ENCODE data around the gene ZNF549. TPM values are rescaled to one million over a fixed set of nuclear protein-coding genes. Genes with fewer than 3 reads are reported as not detected.

Gene ZNF549
- total and polyA plus RNA-seq, 2 donors (not counting 1 experiment from before 2014, with no cell fraction given), result 5.4 to 23.0 TPM

- H4K20me1 ChIP-seq (ENCODE audit: control insufficient read depth, insufficient read depth, low read length, poor library complexity, severe bottlenecking), result no peaks in the 10 kb centered on the region
- H3K4me1 ChIP-seq (ENCODE audit: control insufficient read depth in 2 of 2, insufficient read depth in 2 of 2, low read length in 2 of 2), result no peaks in the 10 kb centered on the region
- no peak for ATAC-seq (ENCODE audit: low read depth)
- H3K27ac Mint-ChIP-seq, result no peak overlapping the region
- H3K27me3 ChIP-seq (replicated peaks in 1 of 4; ENCODE audit: control extremely low read depth in 1 of 4, control insufficient read depth in 3 of 4, insufficient read depth in 4 of 4, low read length in 3 of 4), result no peaks in the 10 kb centered on the region
- POLR2A ChIA-PET, result no interaction called here
- intact Hi-C loops (cut with micrococcal nuclease), result no loop called here
- H2AFZ ChIP-seq (ENCODE audit: insufficient read depth, low read depth, low read length, poor library complexity, severe bottlenecking), result no peak overlapping the region
- no peaks in the 10 kb centered on the region for H3K4me1 Mint-ChIP-seq
- H3K9me3 Mint-ChIP-seq (ENCODE audit: insufficient read depth), result peaks cover 21% of the 10 kb centered on the region
- CTCF ChIA-PET, result no interaction called here
- no peak overlapping the region for H3K4me3 ChIP-seq (ENCODE audit: control extremely low read depth in 1 of 5, extremely low read depth in 1 of 5, insufficient read depth in 1 of 5, low read depth in 2 of 5, low read length in 4 of 5)
- H3K36me3 ChIP-seq (replicated peaks in 1 of 2; ENCODE audit: control extremely low read depth in 1 of 2, control insufficient read depth in 1 of 2, extremely low read depth in 1 of 2, insufficient read depth in 2 of 2, low read length in 1 of 2), result peaks cover 22 to 36% of the 10 kb centered on the region in 2 experiments
- no peak overlapping the region for H3K4me3 Mint-ChIP-seq
- no peaks in the 10 kb centered on the region for H3K79me2 ChIP-seq (ENCODE audit: control insufficient read depth, insufficient read depth, low read length)
- H3K27me3 Mint-ChIP-seq, result no peaks in the 10 kb centered on the region
- H3K9me3 ChIP-seq (ENCODE audit: control extremely low read depth in 1 of 3, control insufficient read depth in 2 of 3, insufficient read depth in 1 of 3, low read length in 2 of 3), result peaks cover 16 to 90% (median 78%) of the 10 kb centered on the region in 3 donors
- TF ChIP-seq EZH2 (IDR thresholded peaks at IDR 0.05; ENCODE audit: borderline replicate concordance, insufficient read depth, low read depth, low read length, poor library complexity, severe bottlenecking) (no peak), CTCF (IDR thresholded peaks at IDR 0.05) (no peak)
- no peak for DNase-seq
- no peak overlapping the region for H3K4me2 ChIP-seq (replicated peaks; ENCODE audit: low read depth, low read length, poor library complexity, severe bottlenecking)
- no peak overlapping the region for H3K9ac ChIP-seq (ENCODE audit: low read length)
- H3K27ac ChIP-seq (ENCODE audit: low read length in 2 of 2), result no peak overlapping the region
These were observed 43.6 kb downstream of the ZNF549 start for GRCh38 chr19:57570707-57571106.

GRCh38 chr19:57572415-57572947 lies 45.3 kb downstream of the ZNF549 start:
- no peak for ATAC-seq (ENCODE audit: low read depth)
- no peak overlapping the region for H3K4me2 ChIP-seq (replicated peaks; ENCODE audit: low read depth, low read length, poor library complexity, severe bottlenecking)
- H3K4me3 Mint-ChIP-seq, result no peak overlapping the region
- H3K27ac ChIP-seq (ENCODE audit: low read length in 2 of 2), result no peak overlapping the region
- ChIA-PET POLR2A (no interaction called here), CTCF (no interaction called here)
- H3K4me1 ChIP-seq (ENCODE audit: control insufficient read depth in 2 of 2, insufficient read depth in 2 of 2, low read length in 2 of 2), result peaks cover 1 to 3% of the 10 kb centered on the region in 2 donors
- no peaks in the 10 kb centered on the region for H4K20me1 ChIP-seq (ENCODE audit: control insufficient read depth, insufficient read depth, low read length, poor library complexity, severe bottlenecking)
- H3K27me3 ChIP-seq (replicated peaks in 1 of 4; ENCODE audit: control extremely low read depth in 1 of 4, control insufficient read depth in 3 of 4, insufficient read depth in 4 of 4, low read length in 3 of 4), result no peaks in the 10 kb centered on the region
- no peak for TF ChIP-seq CTCF (IDR thresholded peaks at IDR 0.05)
- TF ChIP-seq EZH2 (IDR thresholded peaks at IDR 0.05; ENCODE audit: borderline replicate concordance, insufficient read depth, low read depth, low read length, poor library complexity, severe bottlenecking), result no peak
- H2AFZ ChIP-seq (ENCODE audit: insufficient read depth, low read depth, low read length, poor library complexity, severe bottlenecking), result no peak overlapping the region
- peaks cover 7% of the 10 kb centered on the region for H3K79me2 ChIP-seq (ENCODE audit: control insufficient read depth, insufficient read depth, low read length)
- H3K4me1 Mint-ChIP-seq, result peaks cover 9% of the 10 kb centered on the region
- no peak overlapping the region for H3K4me3 ChIP-seq (ENCODE audit: control extremely low read depth in 1 of 5, extremely low read depth in 1 of 5, insufficient read depth in 1 of 5, low read depth in 2 of 5, low read length in 4 of 5)
- H3K27ac Mint-ChIP-seq, result no peak overlapping the region
- no peaks in the 10 kb centered on the region for H3K27me3 Mint-ChIP-seq
- no CpG with 5 or more reads among the region's 3 CpGs for WGBS (ENCODE audit: insufficient coverage)
- peaks cover 27% of the 10 kb centered on the region for H3K9me3 Mint-ChIP-seq (ENCODE audit: insufficient read depth)
- H3K36me3 ChIP-seq (replicated peaks in 1 of 2; ENCODE audit: control extremely low read depth in 1 of 2, control insufficient read depth in 1 of 2, extremely low read depth in 1 of 2, insufficient read depth in 2 of 2, low read length in 1 of 2), result peaks cover 23 to 46% of the 10 kb centered on the region in 2 experiments
- intact Hi-C loops (cut with micrococcal nuclease), result no loop called here
- no peak for DNase-seq
- peaks cover 10 to 80% (median 80%) of the 10 kb centered on the region in 3 donors for H3K9me3 ChIP-seq (ENCODE audit: control extremely low read depth in 1 of 3, control insufficient read depth in 2 of 3, insufficient read depth in 1 of 3, low read length in 2 of 3)
- no peak overlapping the region for H3K9ac ChIP-seq (ENCODE audit: low read length)
